HG02870 (cell line): ENCODE results near the gene ASPM.
"Not testable (repeated sequence)": the region's sequence is repeated elsewhere in the genome, so short reads cannot be mapped to it uniquely, and the experiment has no call there.

Experiments
- ATAC-seq: cut with Tn5 transposase; IDR thresholded peaks from one replicate; pipeline ENCODE4 v1.9.1; 2021; ENCODE audit warnings: mild to moderate bottlenecking, moderate library complexity; ENCODE audit not compliant: unreplicated experiment

Gene ASPM

GRCh38 chr1:197144570-197145325 is 1.7 kb downstream of the ASPM start:
- ATAC-seq: no peak

DNA sequence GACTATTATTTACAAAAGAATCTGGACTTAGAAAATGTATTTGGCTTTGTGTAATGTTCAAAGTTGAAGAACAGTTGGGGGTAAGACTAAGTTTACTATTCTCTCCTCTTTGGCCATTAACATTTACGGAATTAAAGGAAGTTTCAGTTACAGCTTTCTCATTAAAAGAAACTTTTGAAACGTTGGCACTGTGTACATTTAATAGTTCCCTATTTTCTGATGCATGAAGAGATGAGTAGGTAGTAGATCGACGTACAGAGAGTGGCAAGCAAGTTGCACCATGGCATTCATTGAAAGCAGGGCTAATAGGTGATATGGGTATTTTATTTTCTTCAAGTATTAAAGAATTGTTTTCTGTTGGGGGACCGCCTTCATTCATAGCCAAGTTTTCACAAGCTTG is 3.2 kb downstream of the ASPM start:
- ATAC-seq: no peak

DNA sequence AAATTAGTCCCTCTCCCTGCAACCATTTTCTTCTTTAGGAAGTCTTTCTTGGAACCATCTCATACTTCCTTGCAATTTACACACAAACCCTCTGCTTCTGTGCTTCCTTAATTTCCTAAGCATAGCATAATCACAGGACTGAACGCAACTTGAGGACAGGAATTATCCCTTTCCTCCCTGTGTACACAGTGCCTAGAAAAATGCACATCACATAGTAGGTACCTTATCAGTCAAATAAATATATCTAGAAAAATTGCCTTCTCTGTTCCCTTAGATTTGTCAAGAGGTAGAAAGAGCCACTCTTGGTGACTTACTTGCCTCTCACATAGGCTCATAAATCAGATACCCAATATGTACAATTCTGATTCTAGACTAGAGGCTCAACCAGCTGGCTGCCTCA is 4.9 kb downstream of the ASPM start:
- no peak for ATAC-seq

DNA sequence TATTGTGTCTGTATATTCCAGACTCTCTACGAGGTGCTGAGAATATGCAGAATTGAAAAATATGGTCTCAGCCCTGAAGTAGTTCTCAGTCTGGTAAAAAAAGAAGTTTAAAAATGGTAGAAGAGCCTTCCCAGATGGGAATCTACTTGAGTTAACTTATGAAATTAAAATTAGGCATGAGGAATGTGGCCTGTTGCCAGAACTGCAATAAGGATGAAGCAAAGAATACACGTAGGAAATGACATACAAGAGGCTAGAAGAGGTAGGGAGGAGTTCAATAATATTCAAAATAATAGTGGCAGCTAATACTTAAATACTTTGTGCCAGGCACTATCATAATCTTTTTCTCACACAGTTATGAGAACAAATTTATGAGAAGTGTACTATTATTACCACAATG is 6.3 kb downstream of the ASPM start:
- no peak for ATAC-seq

DNA sequence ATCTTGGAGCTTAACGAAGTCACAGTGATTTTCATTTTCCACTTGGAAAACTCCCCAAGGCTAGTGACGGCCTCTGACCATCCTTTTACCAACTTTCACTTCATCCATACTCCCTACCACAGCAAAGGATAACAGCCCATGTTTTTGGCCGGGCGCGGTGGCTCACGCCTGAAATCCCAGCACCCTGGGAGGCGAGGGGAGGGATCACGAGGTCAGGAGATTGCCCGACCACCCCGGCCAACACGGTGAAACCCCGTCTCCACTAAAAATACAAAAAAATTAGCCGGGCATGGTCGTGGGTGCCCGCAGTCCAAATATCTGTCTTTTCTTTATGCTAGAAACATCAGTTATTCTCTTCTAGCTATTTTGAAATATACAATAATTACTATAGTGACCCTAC is 7.3 kb downstream of the ASPM start:
- ATAC-seq: no peak

- no peak for ATAC-seq
Observed at GRCh38 chr1:197137322-197137721, 9.1 kb downstream of the ASPM start.

DNA sequence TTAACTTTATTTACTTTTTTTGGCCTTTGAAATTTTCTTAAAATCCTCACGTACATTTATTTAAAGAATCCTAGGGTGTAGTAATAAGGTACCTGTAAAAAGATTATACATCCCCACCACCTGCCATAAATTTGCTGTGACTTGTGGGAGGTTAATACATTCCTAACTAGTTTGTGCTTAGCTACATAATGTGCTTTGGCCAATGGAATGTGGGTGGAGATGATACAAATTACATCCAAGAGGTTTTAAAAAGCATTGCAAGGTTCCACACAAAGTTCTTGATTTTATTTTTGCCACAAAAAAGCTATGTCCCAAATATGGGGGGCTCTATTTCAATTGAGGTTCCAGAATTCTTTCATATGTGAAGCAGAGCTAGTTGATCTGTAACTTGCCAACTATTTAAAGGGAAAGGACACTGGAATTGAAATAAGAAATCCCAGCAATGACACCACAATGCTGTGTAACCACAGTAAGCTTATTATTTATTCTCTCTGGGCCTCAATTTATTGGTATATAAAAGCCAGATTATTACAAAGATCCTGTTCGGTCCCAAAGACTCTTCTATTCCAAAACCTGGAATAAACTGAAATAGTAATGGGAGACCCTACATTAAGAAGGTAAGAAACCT is 15.7 kb downstream of the ASPM start:
- ATAC-seq: no peak

DNA sequence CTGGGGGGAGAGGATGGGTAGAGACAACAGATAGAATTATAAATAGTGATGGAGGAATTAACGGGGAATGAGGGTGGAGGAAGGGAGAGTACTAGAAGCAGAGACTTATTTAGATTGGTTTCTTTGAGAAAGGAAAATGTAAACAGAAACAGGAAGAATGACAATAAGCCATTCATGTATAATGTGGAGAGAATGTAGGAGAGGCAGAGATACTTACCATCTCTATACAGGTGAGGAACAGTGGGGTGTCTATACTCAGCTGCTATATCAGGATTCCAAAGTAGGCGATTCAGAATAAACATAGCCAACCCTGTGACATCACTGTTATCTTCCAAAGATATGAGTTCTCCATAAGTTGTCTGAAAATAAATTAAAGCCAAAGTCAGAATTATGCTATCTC is 16.8 kb downstream of the ASPM start:
- no peak for ATAC-seq

DNA sequence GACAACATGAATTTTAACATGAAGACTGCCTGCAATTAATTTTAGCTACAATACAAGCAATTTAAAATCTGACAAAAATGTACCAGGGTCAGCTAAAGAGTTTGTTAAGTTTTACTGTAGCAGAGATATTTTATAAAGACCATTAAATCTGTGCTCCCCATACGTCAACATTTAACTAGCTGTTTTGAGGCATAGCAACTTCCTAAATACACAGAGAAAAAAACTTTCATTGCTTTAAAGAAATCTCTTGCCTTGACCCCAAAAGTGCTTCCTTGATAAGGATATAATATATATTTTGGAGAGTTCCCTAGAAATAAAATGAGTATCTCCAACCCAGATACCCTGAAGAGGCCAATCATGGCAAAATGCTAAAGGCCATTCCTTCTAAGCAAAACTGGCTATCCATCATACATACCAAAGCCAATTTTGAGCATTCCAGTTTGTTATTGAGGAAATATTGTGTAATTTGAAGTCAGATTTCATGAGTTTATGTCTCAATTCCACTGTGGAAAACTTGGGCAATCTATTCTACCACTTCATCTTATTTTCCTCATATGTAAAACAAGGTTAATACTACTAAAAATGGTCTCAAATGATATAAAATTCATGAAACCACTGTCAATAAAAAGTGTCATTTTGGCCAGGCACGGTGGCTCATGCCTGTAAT is 19.1 kb downstream of the ASPM start:
- ATAC-seq: no peak

- no peak for ATAC-seq
Observed at GRCh38 chr1:197126691-197127090, 19.8 kb downstream of the ASPM start.

GRCh38 chr1:197124376-197124775 is 22.1 kb downstream of the ASPM start:
- ATAC-seq: no peak

DNA sequence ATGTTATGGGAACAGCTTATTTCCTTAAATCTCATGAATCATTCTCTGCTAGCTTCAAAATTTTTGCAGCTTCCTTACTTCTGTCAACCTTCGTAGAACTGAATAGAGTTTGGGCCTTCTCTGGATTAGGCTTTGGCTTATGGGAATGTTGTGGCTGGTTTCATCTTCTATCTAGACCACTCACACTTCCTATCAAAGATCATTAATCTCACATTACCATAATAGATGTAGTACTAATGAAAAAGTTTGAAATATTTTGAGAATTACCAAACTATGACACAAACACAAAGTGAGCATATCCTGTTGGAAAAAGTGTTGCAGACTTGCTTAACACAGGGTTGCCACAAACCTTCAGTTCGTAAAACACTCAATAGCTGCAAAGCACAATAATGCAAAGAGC is 30.3 kb downstream of the ASPM start:
- ATAC-seq: no peak

GRCh38 chr1:197106869-197107268 is 39.6 kb downstream of the ASPM start:
- ATAC-seq: no peak

GRCh38 chr1:197103300-197103699 is 43.2 kb downstream of the ASPM start:
- no peak for ATAC-seq

DNA sequence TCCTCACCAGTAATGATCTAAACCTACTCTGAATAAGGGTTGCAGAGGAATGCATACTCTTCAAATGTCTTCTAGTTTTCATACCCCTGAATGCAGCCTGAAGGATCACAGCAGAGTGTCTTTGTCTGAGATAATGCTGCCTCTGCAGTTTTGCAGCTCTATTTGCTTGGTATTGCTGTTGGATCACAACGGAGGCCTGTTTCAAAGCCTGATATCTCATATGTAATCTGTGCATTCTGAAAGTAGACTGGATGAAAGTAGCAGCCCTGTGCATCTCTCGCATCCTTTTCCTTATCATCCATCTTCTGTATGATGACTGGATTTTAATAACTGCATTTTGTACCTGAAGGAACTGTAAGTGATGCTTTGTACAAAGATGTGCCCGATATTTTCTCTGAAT is 44.5 kb downstream of the ASPM start:
- ATAC-seq: no peak

DNA sequence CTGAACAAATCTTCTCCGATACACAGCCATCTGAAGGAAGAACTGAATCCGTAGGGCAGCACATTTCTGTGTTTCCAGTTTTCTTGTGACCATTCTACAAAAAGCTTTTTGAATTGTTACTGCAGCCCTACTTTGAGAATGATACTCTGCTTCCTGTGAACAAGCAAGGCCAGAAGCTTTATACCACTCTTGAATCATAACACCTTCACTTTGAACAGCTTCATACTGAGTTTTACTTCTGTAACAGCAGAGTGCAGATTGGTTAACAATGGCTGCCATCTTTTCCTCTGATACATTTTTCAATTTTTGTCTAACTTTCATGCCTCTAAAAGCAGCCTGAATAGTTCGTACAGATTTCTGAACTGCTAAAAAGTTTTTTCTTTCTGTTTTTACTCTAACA is 45.8 kb downstream of the ASPM start:
- no peak for ATAC-seq

DNA sequence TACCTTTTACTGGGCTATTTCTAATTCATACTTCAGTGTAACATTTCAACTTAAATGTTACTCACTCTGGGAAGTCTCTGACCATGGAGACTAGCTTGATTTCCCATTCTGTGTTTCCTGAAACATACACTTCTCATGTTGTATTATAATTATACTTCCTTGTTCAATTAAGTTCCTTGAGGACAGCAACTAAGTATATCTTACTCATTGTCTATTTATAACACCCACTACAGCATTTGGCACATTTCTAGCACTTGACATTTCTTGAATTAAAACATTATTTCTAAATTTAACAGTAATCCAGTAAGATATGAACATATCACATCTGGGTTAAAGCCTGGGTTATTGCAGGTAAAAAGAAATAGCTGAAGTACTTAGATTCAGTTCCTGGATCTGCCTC is 47.0 kb downstream of the ASPM start:
- ATAC-seq: no peak

GRCh38 chr1:197096971-197097370 is 49.5 kb downstream of the ASPM start:
- not testable (repeated sequence) for ATAC-seq

DNA sequence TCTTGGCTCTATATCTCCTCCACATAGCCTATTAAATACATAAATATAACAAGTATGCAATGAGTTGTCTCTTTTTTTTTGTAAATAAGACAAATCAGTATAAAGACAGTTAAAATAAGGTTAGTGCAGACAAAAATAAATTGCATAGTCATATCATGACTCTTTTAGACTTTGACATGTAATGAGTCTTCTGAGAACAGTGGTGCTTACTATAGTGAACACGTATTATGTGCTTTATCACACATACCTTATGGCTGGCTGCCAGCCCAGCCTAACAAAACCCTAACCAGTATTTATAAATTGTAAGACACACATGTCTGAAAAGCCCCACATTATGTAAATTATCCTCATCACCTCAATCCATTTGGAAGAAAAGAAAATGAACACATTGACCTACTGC is 50.3 kb downstream of the ASPM start:
- ATAC-seq: peak; percentile 37

GRCh38 chr1:197093226-197093885 is 53.1 kb downstream of the ASPM start:
- no peak for ATAC-seq

DNA sequence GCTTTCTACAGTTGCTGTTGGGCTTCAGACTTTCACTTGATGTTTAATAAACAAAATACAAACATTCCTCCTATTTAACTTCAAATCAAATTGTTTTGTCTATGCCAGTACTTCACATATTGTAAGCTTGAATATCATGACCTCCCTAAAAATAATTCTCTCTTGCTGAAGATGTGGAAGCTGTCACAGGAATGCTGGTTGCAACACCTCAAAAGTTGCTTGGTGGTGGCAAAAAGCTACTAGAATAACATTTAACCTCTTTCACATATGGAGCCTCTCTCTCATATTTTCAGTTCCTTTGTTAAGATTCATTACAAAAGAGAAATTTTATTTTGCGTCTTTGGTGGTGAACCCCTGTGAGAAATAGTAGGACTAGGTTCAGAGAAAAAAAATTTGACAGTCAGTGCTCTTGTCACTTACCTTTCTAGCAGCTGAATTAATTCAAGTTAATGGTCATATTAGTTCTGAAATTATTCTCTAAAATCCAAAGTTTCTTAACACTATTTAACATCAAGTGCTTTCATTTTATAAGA is 53.9 kb downstream of the ASPM start:
- ATAC-seq: peak; percentile 67
